Right hindlimb (tissue), 1 donor: ENCODE data around the gene ST7L.
"Not testable (repeated sequence)": the region's sequence is repeated elsewhere in the genome, so short reads cannot be mapped to it uniquely, and the experiment has no call there.

Source experiments
- DNase-seq: peaks from one replicate; pipeline ENCODE4 v3.0.0-alpha.2; 2018

Gene ST7L

DNA sequence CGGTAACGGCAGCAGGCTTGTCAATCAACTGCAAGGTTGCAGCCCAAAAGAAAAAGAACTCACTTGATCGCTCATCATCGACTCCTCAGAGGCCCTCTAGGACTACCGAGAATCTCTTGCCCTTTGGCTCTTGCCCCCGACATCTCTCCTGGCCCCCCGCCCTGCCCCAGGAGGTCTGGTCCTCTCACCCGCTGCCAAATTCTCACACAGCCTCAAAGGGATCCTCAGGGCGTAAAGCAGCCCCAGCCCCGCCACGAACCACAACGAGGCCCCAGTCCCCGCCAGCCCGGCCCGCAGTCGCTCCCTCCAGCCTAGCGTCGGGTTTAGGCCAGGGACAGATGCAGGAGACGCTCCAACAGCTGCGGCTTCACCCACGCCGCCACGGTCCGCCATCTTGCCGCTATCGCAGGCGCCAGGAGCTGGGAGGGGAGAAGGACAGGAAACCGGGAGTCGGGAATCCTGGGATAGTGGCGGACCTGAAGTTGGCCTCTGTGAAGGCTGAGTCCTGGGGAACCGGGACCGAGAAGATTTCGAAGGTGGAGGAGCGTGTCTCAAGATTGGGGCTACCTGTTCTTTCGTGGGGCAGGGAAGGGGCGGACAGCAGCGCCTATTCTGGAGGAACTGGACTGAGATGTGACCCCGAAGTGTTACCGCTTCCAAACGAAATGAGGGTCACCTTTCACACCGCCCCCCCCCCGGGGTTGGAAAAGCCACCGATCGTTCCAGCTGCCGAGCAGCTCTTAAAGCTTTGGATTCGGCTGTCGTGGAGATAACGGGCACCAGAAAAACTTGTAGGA lies at the start of gene ST7L:
ST7L (minus strand) TSS at position 421 of the 797 bp plus-strand sequence; CDS start at position 393, 28 bp downstream.
- DNase-seq: peak; percentile 89

- DNase-seq: no peak
Observed at GRCh38 chr1:112666946-112667345, 48.0 kb upstream of the ST7L start.

GRCh38 chr1:112665857-112666256 lies 46.9 kb upstream of the ST7L start:
- DNase-seq: no peak

DNA sequence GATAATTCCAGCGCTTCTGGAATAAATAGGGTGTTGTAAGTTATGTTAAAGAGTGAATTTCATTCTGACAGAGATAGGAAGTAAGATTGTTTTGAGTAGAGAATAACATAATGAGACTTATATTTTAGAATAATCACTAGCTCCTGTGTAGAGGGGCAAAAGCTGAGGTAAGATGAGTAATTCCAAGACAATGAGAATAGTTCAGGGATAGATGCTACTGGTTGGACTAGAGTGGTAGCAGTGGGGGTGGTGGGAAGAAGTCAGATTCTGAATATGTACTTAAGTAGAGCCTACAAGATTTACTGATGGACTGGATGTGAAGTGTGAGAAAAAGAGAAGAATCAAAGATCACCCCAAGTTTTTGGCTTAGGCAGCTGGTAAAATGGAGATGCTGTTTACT lies 32.3 kb upstream of the ST7L start:
- DNase-seq: no peak

- DNase-seq: no peak
Observed at GRCh38 chr1:112646225-112646624, 27.3 kb upstream of the ST7L start.

DNA sequence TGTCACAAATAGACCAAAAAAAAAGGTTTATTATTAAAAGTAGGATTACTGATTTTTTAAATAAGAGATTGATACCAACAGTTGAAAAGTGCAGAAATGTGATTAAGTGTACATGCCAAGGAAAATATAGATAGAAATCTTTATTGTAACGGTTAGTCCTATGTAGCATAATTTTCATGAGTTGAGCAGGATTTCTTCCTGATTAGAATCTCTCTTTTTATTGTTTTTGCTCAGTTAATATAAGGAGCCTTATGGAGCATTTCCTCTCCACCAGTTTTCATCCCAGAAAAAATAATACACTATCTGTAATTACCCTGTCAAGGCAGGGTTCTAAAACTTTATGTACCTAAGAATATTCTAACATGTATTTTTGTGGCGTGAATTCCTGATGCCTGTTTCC lies 24.1 kb upstream of the ST7L start:
- DNase-seq: no peak

DNA sequence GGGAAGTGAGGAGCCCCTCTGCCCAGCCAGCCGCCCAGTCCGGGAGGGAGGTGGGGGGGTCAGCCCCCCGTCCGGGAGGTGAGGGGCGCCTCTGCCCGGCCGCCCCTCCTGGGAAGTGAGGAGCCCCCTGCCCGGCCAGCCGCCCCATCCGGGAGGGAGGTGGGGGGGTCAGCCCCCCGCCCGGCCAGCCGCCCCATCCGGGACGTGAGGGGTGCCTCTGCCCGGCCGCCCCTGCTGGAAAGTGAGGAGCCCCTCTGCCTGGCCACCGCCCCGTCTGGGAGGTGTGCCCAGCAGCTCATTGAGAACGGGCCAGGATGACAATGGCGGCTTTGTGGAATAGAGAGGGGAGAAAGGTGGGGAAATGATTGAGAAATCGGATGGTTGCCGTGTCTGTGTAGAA lies 21.5 kb upstream of the ST7L start:
- not testable (repeated sequence) for DNase-seq

DNA sequence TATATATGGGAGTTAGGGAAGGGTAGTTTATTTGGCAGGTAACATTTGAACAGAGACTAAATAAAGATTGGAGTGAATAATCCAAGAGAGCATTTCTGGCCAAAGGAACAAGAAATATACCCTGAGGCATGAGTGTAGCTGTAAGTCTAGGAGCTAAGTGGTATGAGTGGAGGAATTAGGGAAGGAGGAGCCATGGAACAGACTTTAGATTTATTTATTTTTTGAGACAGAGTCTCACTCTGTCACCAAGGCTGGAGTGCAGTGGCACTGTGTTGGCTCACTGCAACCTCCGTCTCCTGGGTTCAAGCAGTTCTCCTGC lies 19.1 kb upstream of the ST7L start:
- no peak for DNase-seq

DNA sequence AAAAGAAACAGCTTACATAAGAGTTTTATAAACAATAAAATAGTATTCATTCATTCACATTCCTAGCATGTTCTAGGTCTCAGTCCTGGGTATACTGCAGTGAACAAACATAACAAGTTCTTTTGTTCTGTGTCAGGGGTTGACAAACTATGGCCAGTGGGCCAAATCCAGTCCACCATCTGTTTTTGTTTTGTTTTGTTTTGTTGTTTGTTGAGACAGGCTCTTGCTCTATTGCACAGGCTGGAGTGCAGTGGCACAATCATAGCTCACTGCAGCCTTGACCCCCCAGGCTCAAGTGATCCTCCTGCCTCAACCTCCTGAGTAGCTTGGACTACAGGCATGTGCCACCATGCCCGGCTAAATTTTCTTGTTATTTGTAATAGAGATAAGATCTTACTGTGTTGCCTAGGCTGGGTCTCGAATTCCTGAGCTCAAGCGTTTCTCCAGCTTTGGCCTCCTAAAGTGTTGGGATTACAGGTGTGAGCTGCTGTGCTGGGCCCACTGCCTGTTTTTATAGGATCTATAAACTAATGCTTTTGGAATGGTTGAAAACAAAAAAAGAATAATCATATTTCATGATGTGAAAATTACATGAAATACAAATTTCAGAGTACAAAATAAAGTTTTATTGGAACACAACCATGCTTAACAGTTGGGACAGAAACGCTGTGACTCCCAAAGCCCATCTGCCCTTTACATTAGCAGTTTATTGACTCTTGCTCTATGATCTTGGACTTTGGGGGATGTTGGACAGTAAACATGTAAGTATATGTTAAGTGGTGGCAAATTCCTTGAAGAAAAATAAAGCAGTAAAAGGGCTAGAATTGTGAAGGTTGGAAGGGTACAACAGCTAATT lies 18.5 kb upstream of the ST7L start:
- no peak for DNase-seq

DNA sequence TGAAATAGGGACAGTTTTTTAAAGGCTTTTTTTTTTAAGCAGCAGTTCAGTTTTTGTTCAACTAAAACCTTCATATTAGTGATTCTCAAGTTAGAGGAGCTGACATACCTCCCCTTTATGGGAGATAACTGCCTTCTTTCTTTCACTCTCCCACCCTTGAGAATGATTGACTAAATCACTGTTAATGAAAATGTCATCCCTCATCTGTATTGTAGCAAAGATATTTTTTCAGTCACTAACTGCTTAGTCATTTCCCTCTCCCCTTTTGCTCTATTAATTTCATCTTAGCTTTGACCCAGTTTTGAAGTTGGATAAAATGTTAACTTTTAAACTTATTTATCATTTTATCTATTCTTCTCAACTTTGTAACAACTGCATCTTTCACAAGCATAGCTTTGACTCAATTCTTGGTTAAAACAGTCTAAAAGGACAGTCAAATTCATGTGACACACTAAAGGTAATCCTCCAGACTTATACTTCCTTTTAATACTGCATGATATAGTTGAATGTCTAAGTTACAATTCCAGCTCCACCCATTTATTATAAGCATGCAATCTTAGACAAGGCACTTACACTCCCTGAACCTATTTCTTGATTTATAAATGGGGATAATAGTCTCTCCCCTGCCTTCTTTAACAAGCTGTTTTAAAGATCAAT lies 17.8 kb upstream of the ST7L start:
- DNase-seq: no peak

DNA sequence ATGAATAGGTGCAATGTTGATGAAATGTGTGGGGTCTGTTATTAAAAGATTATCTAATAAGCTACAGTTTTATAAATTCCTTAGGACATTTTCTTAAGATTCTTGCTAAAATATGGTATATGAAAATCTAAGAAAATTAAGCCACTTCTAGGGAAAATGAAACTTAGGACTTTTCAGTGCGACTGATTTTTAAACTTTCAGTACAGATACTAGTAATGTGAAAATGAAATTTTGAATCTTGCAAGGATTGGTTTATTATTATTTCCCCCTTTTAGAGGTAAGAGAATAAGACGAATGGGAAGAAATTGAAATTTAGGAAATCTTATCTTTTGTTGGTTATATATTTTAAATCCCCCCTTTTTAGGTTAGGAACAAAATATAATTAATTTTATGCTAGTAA lies 17.1 kb upstream of the ST7L start:
- no peak for DNase-seq

GRCh38 chr1:112634367-112634766 lies 15.4 kb upstream of the ST7L start:
- no peak for DNase-seq

- DNase-seq: no peak
Observed at GRCh38 chr1:112633628-112634027, 14.7 kb upstream of the ST7L start.

- DNase-seq: no peak
Observed at GRCh38 chr1:112629256-112629655, 10.3 kb upstream of the ST7L start.

- no peak for DNase-seq
Observed at GRCh38 chr1:112628516-112628915, 9.6 kb upstream of the ST7L start.

DNA sequence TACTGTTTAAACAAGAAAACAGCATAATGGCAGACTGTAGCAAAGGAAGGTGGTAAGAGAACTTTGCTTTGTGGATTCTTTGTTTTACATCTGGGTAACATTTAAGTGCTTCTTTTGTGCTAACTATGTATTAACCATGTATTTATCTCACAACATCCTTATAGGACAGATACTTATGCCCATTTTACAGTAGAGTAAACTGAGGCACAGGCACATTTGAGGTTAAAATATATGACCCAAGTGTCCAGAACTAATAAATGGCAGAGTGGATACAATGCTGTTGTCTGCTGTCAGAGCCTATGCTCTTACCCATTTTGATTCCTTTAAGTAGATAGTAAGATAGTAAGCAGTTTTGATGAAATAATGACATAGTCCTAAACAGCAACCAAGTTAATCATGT lies 7.9 kb upstream of the ST7L start:
- no peak for DNase-seq

DNA sequence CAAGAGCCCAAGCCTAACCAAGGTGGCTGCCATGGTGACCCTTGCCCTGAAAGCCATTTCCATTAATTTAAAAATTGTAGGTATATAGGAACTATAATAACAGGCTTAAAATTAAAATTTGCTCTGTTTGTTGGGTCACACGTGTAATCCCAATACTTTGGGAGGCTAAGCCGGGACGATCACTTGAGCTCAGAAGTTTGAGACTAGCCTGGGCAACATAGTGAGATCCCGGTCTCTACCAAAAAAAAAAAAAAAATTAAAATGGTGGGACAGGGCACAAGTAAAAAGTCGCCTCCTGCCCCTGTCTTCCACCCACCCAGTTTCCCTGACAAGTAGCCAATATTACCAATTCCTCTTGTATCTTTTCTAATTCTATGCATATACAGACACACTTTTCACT lies 7.3 kb upstream of the ST7L start:
- no peak for DNase-seq

DNA sequence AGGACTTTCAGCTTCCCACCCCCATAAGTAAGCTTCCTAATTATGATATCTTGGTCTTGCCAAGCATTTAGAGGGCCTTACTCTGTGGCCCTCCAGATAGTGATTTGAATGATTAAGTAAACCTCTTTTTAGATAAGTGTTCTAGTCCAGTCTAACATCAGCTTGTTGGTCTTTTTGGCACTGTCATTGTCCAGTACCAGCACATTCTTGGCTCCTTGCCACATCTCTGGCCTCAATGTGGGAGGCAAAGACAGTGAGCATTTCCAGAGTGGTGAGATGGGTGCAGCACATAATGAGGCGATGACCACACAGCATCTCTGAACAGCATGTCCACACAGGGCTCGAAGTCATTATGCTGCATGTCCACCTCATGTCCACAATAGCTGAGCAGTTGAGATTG lies 6.8 kb upstream of the ST7L start:
- no peak for DNase-seq

DNA sequence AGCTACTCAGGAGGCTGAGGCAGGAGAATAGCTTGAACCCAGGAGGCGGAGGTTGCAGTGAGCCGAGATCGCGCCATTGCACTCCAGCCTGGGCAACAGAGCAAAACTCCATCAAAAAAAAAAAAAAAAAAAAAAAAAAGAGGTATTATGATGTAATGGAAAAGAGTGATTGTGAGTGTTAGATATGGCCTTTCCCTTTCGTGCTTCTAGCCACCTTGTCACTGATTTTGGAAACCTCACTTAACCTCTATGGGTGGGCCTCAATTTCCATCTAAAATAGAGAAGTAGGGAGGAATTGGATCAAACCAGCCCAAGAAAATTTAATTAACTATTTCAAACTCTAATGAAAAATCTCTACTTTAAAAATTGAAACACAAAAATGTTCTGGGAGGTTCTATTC lies 5.6 kb upstream of the ST7L start:
- DNase-seq: not testable (repeated sequence)

GRCh38 chr1:112620377-112620695 lies 1.4 kb upstream of the ST7L start:
- DNase-seq: no peak

DNA sequence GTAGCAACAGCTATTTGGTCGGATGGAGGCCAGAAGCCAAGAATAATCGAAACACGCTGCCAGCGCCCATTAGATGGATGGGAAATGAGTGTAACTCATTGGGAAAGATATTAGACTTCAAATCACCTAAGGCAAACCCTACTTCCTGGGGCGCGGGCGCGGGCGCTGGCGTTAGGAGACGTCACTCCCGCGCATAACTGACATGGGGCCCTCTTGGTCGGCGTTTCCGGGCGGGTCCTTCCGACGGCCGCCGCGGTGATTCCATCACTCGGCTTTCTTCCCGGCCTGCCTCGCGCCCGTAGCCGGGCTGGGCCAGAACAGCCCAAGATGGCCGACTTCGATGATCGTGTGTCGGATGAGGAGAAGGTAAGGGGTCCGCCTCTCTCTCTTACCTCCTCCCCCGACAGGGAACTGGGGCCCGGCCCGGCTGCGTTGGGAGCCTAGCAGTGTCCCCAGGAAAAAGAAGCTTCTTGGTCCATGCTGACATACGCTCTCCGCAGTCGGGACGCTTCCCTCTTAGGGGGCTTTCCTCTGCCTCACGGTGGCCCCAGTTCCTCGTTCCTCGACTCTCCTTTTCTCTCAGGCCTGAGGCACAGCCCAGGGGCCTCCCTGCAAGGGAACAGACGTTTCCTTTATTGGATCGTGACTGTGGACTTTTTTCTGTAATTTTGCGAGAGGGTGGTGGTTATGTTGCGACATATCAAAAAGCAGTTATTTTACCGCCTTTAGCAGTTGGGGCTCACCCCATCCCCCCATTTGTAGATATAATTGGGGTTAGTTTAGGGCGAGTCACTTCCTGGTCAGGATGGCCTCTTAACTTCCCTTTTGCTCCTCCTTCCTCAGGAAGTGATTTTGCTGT lies 806 bp upstream of the ST7L start, which contains the start of gene CAPZA1:
CAPZA1 (plus strand) TSS at position 315 of the 859 bp plus-strand sequence; CDS start at position 328, 13 bp downstream.
- peak; percentile 96 for DNase-seq

DNA sequence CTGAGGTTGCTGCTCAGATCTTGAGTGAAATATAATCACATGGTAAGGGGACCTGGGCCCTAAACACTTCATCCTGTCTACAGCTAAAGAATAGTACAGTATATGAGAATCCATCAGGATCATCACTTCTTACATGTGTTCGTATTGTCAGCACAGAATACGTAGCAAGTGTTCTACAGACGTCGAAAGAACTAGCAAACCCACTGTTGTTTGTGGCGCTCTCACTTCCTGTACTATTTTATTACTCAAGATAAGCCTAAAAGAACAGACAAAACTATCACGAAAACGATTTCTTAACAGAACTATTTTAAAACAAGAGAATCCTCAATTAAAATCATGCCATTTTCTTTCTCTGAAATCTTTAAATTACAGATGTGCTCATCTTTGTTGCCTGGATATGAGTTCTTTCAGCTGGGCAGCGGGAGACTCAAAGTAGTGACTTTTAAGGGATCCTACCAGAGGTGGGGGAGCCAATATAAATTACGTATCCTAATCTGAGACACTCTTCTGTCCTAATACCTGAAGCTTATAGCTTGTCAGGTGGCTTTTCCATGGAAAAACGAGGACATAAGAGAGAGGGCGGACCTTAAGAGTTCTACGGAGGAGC lies 724 bp downstream of the ST7L start:
- no peak for DNase-seq
